GM12865 (cell line): ENCODE results near the gene SMAD2.

Experiments used
- DNase-seq: peaks from one replicate; pipeline ENCODE4 v3.0.0; 2010; ENCODE audit warnings: low read depth
- H3K4me3 ChIP-seq: 2 replicates; pipeline ENCODE4 v1.5.1; 2011; ENCODE audit warnings: mild to moderate bottlenecking, low read depth, low read length, control low read depth
- TF ChIP-seq, protein P1 (sequence below): IDR thresholded peaks from 2 replicates; pipeline ENCODE4 v1.5.1; 2011; ENCODE audit warnings: low read length, control low read depth, low read depth, inconsistent platforms; ENCODE audit not compliant: insufficient read depth; ENCODE audit errors: missing control alignments

Gene SMAD2

DNA sequence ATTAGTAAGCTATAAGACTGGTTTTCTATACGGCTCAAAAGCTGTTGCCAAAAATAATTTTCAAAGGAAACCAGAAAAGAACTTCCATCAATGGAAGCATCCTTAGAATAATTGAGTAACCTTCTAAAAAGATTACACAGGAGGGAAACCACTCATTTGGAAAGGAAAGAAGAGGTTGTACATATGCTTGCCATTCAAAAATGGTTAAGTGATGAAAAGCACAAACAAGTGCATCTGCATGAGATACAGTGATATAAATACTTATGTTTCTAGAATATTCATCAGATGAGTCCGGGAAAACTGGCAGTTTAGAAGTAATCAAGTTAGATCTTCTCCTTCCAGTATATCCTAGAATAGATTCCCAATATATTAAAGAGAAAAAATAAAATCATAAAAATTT, 20.1 kb upstream of the SMAD2 start:
- DNase-seq, result no peak
- TF ChIP-seq, protein P1, sequence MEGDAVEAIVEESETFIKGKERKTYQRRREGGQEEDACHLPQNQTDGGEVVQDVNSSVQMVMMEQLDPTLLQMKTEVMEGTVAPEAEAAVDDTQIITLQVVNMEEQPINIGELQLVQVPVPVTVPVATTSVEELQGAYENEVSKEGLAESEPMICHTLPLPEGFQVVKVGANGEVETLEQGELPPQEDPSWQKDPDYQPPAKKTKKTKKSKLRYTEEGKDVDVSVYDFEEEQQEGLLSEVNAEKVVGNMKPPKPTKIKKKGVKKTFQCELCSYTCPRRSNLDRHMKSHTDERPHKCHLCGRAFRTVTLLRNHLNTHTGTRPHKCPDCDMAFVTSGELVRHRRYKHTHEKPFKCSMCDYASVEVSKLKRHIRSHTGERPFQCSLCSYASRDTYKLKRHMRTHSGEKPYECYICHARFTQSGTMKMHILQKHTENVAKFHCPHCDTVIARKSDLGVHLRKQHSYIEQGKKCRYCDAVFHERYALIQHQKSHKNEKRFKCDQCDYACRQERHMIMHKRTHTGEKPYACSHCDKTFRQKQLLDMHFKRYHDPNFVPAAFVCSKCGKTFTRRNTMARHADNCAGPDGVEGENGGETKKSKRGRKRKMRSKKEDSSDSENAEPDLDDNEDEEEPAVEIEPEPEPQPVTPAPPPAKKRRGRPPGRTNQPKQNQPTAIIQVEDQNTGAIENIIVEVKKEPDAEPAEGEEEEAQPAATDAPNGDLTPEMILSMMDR, result no peak
- no peak overlapping the region for H3K4me3 ChIP-seq

DNA sequence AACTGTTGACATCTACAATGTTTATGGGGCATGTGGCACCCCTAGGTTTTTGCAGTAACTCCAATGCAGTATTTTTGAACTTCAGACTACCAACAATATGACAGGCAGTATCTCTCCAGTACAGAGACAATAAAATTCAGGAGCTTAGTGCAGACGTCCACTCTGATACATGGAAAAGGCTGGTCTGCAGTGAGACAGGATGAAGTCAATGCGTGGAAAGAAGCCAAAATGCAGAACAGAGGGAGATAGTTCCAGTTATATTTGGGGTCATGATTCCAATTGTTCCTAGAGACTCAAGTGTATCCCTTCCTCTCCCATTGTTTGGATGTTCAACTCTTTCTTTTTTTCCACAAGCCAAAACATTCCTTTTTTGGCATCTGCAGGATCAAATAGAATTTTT, 18.7 kb upstream of the SMAD2 start:
- H3K4me3 ChIP-seq, result no peak overlapping the region
- DNase-seq, result no peak
- TF ChIP-seq, protein P1, result no peak

DNA sequence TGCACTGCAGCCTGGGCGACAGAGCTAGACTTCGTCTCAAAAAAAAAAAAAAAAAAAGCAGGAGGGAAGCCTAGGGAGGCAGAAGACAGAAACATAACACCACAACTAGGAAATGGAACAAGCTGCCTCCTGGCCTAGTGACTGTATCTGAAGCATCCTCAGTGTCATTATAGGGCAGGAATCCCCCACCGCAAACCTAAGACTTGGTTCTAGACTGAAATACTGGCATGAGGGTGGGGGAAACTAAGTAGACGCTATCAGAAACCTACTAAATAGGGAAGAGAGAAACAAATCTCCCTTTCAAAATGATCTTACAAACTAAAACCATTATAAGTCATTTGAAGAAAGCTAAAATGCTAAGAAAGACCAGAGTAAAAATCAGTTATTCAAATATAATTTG, 16.4 kb upstream of the SMAD2 start:
- TF ChIP-seq, protein P1, result no peak
- DNase-seq, result no peak
- H3K4me3 ChIP-seq, result no peak overlapping the region

DNA sequence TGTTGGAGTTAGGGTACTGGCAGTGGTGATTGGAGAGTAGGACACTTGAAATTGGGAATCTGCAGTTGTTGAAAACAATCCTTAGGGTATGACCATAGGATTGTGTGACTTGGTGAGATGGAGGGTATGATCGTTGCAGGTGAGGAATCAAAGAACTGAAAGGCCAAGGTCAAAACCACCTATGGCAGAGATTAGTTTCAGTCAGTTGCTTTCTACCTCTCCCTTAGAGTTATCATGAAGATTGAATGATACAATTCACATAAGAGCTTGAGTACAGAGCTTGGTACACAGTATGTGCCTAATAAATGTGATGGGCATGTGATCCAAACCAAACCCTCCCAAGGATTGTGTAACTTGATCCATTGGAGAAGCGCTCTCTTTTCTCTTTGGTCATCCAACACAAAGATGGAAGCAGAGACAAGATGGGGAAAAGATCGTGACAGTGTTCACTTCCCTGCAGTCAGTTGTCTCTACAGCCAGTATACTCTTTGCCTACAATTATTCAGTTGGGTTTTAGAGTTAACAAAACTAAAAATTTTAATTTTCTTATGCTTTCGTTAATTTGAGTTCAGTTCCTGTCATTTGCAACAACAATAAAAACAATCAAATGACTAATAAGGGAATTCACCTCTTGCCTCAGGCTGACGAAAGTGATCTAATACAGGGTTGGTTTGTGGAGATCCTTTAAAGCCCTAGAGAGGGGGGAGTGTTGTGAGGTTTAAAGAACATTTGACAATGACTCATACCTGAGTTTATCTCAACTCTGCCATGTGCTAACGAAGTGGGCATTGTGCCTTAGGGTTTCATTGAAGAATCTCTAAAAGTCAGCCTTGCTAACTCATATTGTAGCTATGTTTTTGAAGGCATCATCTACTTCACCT, 14.8 kb upstream of the SMAD2 start:
- DNase-seq, result peak; percentile 16
- no peak overlapping the region for H3K4me3 ChIP-seq
- TF ChIP-seq, protein P1, result no peak

DNA sequence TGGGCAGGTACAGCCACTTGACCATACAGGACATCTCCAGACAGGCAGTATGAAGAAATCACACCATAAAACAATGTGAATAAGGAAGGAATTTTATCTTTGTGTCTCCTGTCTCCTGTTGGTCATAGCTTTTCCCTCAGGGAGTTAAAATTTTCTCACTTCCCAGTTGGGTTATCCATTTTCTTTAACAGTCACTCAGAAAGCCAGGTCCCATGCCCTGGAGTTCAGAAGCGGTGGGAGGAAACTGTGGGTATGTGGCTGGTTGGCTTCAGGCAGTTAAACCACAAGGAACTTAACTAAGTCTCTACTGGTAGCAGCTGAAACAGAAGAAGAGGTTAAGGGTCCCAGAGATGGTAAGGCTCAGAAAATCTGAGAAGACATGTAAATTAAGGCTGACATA, 6.5 kb upstream of the SMAD2 start:
- H3K4me3 ChIP-seq, result no peak overlapping the region
- no peak for DNase-seq
- TF ChIP-seq, protein P1, result no peak

DNA sequence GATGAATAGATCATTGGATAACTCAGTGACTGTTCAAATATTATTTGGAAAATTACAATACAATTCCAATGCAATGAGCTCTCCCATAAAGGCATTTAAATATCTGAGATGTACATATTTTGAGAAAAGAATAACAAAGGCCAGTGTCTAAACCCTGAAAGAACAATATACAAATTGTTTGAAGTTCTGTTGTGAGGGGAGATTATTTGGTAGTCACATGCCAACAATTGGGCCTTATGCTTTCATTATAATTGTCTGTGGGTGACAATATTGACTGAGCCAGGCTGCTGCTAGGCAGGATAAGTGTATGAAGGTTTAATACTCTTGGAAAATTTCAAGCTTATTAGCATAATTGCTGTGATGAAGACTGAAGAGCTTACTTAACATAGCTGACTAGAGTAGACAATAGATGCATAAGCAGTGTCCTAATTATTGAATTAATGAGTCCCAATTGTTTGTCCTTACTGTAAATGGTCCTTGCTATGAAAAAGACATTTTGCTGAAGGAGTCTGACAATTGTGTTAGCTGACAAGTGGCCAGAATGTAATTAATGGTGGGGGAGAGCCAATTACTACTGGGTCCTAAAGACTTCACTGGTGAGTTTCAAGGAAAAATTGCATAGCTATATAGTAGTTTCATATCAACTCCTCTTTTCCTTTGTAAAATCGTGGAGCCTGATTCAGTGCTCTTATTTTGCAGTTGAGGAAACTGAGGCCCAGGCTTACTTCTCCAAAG, 5.0 kb upstream of the SMAD2 start:
- H3K4me3 ChIP-seq, result no peak overlapping the region
- TF ChIP-seq, protein P1, result no peak
- DNase-seq, result no peak
